Hippocampal formation (tissue), 2 donors: Measurements from ENCODE around the gene PABPC5.

Experiments
- DNase-seq, 2 donors: peaks; one replicate each; lab custom pipeline; 2025; lab: John Stamatoyannopoulos, UW

PABPC5 gene

GRCh38 chrX:91434351-91435168, at the start of gene PABPC5:
TSS of gene PABPC5 (plus strand) at chrX:91434839. CDS start at chrX:91435578, 739 bp downstream.
- DNase-seq = peak; percentile 53 to 71

GRCh38 chrX:91389026-91389425, 45.6 kb upstream of the PABPC5 start:
- DNase-seq = no peak

GRCh38 chrX:91414713-91415112, 19.9 kb upstream of the PABPC5 start:
- DNase-seq = no peak

GRCh38 chrX:91435395-91435794, 756 bp downstream of the PABPC5 start:
- no peak for DNase-seq
